Activated CD4-positive, alpha-beta memory T cell treated with anti-CD3 and anti-CD28 coated beads for 36 hours (primary cell): ENCODE measurements around the gene MTERF4. TPM values are rescaled to one million over a fixed set of nuclear protein-coding genes. Genes with fewer than 3 reads are reported as not detected.
"Not testable (repeated sequence)": the region's sequence is repeated elsewhere in the genome, so short reads cannot be mapped to it uniquely, and the experiment has no call there.

ENCODE experiments used
- CTCF ChIA-PET: fragments of 350-600 bp; sonication (Branson Sonifier 250); formaldehyde crosslinking; loops from one replicate; lab custom pipeline; 2021; ENCODE audit warnings: antibody characterized with exemption, inconsistent platforms; lab: Charles Lee
- POLR2A ChIA-PET: fragments of 350-600 bp; sonication (Branson Sonifier 250); formaldehyde crosslinking; loops from one replicate; lab custom pipeline; 2021; ENCODE audit warnings: antibody characterized with exemption; lab: Charles Lee
- DNase-seq: peaks from one replicate; pipeline ENCODE4 v3.0.0-alpha.2; 2020
- H3K27ac Mint-ChIP-seq: one replicate; pipeline ENCODE4 v1.8.0; 2021; ENCODE audit warnings: mixed read lengths
- H3K27me3 Mint-ChIP-seq: one replicate; pipeline ENCODE4 v1.8.0; 2021; ENCODE audit warnings: mixed read lengths
- H3K36me3 Mint-ChIP-seq: one replicate; pipeline ENCODE4 v1.8.0; 2021; ENCODE audit warnings: mixed read lengths
- H3K4me1 Mint-ChIP-seq: one replicate; pipeline ENCODE4 v1.8.0; 2021; ENCODE audit warnings: low read depth, mixed read lengths
- H3K4me3 Mint-ChIP-seq: one replicate; pipeline ENCODE4 v1.8.0; 2021; ENCODE audit warnings: mild to moderate bottlenecking, mixed read lengths
- H3K9me3 Mint-ChIP-seq: one replicate; pipeline ENCODE4 v1.8.0; 2021; ENCODE audit warnings: mixed read lengths
- intact Hi-C: fragments of 100-400 bp; cut with micrococcal nuclease; formaldehyde crosslinking; loops from one replicate; pipeline ENCODE4 v1.15.1; 2023
- total RNA-seq, 2 experiments: library from RNA; stranded (reverse); gene quantifications; one replicate each; pipeline ENCODE4 v1.2.3, GENCODE V29; 2021

The MTERF4 gene
- total RNA-seq, 2 experiments from 2014 or later = 43.9 to 46.0 TPM

DNA sequence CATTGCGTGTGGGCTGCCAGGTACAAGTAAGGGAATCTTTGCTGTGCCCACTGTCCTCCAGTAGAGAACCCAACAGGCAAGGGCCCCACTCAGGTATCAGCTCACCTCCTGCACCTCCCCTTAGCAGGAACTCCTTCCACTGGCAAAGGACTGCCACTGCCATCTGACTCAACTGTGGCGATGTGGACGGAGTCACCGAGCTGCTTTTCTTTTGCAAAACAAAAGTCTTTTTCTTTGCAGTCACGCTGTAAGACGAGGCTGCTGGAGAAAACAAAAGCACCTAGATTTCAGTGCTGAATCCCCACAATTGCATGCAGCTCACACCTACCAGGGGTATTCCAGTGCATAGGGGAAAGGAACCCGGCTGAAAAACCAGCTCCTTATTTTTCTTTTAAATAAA, 7.9 kb downstream of the MTERF4 start:
- POLR2A ChIA-PET = interaction anchor here (0.7 kb wide), 1 partner anchor 173 kb away, joined by 3 read pairs; no protein-coding TSS in a partner anchor
- intact Hi-C loops = loop anchor here (2.0 to 10.0 kb wide), 2 partner anchors 19 to 221 kb away; partner anchors contain the start of genes HDLBP and SEPTIN2
- Mint-ChIP-seq H3K4me3 (no peak overlapping the region), H3K9me3 (no peaks in the 10 kb centered on the region), H3K4me1 (peaks cover 55% of the 10 kb centered on the region), H3K27me3 (no peaks in the 10 kb centered on the region), H3K27ac (peak overlapping the region; percentile 15), H3K36me3 (peaks cover 60% of the 10 kb centered on the region)
- CTCF ChIA-PET = interaction anchor here (0.7 to 1.0 kb wide), 2 partner anchors 15 to 22 kb away, joined by 3 to 9 read pairs; no protein-coding TSS in a partner anchor
- DNase-seq = no peak

DNA sequence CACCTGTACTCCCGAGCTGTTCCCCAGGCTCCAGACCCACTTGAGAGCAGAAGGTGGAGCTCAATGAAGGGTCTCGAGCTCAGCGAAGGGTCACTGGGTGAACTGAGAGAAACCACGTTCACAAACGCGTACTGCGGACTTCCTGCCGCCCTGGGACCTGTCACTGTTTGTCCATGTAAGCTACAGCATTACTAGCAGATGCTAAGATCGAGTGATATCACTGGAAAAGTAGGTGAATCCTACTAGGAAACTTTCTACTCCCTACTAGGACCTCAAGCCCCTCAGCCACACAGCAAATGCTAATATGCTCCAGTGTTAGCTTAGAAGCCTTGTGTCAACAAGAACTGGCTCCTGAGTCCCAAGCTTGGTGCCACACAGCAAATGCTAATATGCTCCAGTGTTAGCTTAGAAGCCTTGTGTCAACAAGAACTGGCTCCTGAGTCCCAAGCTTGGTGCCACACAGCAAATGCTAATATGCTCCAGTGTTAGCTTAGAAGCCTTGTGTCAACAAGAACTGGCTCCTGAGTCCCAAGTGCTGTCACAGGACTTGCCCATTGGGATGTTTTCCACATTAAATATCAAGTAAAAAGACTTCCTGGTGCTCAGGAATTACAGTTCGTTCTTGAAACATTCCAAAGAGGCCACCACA, 8.8 kb downstream of the MTERF4 start:
- CTCF ChIA-PET, DNase-seq, H3K27me3 Mint-ChIP-seq, H3K4me3 Mint-ChIP-seq, H3K9me3 Mint-ChIP-seq: not testable (repeated sequence)
- intact Hi-C loops = loop anchor here (10.0 kb wide), 1 partner anchor 222 kb away; the partner anchor contains the start of genes HDLBP and SEPTIN2
- H3K4me1 Mint-ChIP-seq = peaks cover 49% of the 10 kb centered on the region
- H3K36me3 Mint-ChIP-seq = peaks cover 60% of the 10 kb centered on the region
- POLR2A ChIA-PET = interaction anchor here (0.7 kb wide), 1 partner anchor 56 kb away, joined by 3 read pairs; the partner anchor contains the start of gene PASK
- peak overlapping the region; percentile 32 for H3K27ac Mint-ChIP-seq

DNA sequence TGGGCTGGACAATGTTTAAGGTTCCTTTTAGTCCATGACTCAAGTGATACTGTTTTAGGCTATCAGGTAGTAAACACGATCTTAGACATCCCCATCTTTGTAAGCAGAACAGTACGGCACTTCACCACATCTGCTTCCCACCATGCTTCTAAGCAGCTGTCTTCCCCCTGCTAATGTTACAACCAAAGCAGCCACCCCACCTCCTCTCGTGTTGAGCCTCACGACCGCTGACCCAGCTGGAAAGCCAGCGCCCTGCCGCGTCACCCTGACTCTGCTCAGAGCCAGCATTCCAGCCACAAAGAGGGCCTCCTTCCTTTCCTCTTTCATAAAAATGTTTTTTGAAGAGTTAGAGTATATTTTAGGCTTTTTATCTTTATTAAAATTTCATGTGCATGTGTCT, 9.4 kb downstream of the MTERF4 start:
- H3K36me3 Mint-ChIP-seq = peaks cover 64% of the 10 kb centered on the region
- CTCF ChIA-PET = no interaction called here
- POLR2A ChIA-PET = no interaction called here
- no peak overlapping the region for H3K4me3 Mint-ChIP-seq
- peak overlapping the region; percentile 32 for H3K27ac Mint-ChIP-seq
- no peaks in the 10 kb centered on the region for H3K27me3 Mint-ChIP-seq
- DNase-seq = peak; percentile 3
- H3K4me1 Mint-ChIP-seq = peaks cover 48% of the 10 kb centered on the region
- H3K9me3 Mint-ChIP-seq = no peaks in the 10 kb centered on the region
- intact Hi-C loops = loop anchor here (10.0 kb wide), 1 partner anchor 222 kb away; the partner anchor contains the start of genes HDLBP and SEPTIN2

DNA sequence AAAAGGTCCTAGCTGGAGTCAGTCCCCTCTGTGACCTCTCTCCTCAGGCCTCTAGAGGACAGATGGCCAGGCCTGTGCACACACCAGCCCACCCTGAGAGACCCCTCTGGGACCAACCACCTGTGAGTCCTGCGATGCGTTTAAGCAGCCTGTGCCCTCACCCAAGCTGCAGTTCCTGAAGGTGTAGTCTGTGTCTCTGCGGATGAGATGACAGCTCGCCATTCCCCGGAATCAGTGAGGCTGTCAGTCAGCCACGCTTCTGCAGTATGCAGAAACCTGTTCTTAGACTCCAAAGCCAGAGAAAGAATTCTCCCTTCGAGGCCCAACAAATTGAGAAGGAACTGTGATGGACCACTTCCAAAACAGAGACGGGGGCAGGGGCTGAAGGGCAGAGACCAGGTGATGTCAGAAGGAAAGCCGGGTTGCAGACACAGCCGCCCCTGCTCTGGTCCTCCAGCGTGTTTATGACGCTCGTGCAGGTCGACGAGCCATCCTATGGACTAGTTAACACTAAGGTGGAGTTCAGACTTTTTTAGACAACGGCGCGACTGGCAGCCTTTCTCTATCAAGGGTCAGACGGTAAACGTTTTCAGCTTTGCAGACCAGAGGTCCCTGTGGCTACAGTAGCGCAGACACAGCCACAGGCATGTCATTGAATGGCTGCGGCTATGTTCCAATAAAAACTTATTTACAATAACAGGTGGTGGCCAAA, 10.2 kb downstream of the MTERF4 start:
- no peak overlapping the region for H3K27ac Mint-ChIP-seq
- intact Hi-C loops = loop anchor here (10.0 kb wide), 1 partner anchor 223 kb away; the partner anchor contains the start of genes HDLBP and SEPTIN2
- H3K4me3 Mint-ChIP-seq = no peak overlapping the region
- H3K4me1 Mint-ChIP-seq = peaks cover 40% of the 10 kb centered on the region
- ChIA-PET CTCF (no interaction called here), POLR2A (no interaction called here)
- H3K9me3 Mint-ChIP-seq = no peaks in the 10 kb centered on the region
- no peaks in the 10 kb centered on the region for H3K27me3 Mint-ChIP-seq
- DNase-seq = peak; percentile 4
- peaks cover 64% of the 10 kb centered on the region for H3K36me3 Mint-ChIP-seq

DNA sequence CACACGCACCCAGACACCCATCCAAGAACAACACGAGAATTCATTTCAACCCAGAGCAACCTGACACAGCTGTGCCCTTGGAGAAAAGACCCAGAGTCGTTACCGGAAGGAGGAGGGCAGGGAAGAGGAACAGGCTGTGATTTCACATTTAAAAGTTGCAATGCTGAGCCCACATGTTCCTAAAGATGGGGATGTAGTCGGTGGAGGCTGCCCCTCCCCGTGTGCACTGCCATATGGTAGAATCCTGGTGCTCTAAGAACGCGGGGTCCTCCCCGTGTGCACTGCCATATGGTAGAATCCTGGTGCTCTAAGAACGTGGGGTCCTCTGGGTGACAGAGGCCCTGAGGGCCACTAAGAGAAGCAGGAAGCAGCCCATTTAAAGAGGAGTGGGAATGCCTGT, 10.9 kb downstream of the MTERF4 start:
- Mint-ChIP-seq H3K27me3 (no peaks in the 10 kb centered on the region), H3K36me3 (peaks cover 66% of the 10 kb centered on the region), H3K4me3 (no peak overlapping the region), H3K9me3 (no peaks in the 10 kb centered on the region), H3K27ac (no peak overlapping the region), H3K4me1 (peaks cover 33% of the 10 kb centered on the region)
- intact Hi-C loops = loop anchor here (10.0 kb wide), 1 partner anchor 224 kb away; the partner anchor contains the start of genes HDLBP and SEPTIN2
- ChIA-PET POLR2A (no interaction called here), CTCF (no interaction called here)
- DNase-seq = peak; percentile 4

DNA sequence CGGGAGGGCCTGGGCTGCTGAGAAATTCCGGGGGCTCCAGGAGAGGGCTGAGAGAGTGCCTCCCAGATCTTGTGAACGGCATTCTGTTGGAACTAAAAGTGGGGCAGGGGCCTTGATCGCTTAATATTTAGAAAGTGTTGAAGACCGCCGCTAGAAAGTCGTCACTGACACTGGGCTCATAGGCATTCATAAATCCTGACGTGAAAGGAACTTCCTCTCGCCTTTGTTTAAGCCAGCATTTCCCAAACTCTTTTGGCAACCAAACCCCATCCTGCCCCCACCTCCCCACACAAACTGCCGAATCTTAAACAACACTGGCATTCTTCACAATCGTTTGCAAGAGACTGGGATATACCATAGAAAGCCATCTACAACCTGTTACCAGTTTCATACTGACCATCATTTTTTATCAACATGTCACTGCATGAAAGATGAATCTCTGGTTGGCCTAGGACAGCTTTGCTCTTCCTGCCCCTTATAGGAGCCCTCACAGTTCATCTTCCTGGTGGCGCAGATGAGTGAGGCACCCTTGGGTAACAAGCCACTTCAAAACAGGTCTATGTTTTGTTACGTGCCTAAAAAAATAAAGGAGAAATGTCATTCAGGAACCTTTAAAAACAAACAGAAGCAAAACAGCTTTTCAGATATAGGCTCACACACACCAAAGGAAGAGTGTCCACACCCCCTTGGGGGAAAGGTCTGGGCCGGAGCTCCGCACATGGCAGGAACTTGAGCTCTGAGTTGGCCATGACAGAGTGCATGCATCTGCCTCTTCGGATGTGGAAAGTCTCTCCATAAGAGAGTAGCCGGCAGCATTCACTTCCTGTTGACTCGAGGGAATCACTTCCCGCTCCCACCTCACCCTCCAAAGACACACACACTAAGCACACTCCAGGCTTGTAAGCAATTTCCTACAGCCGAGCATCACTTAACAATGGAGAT, 13.0 kb downstream of the MTERF4 start:
- Mint-ChIP-seq H3K4me1 (peaks cover 15% of the 10 kb centered on the region), H3K9me3 (peaks cover 4% of the 10 kb centered on the region), H3K36me3 (peaks cover 63% of the 10 kb centered on the region), H3K27me3 (no peaks in the 10 kb centered on the region), H3K27ac (peak overlapping the region; percentile 28), H3K4me3 (no peak overlapping the region)
- peak; percentile 4 for DNase-seq
- intact Hi-C loops = no loop called here
- ChIA-PET POLR2A (no interaction called here), CTCF (interaction anchor here (1.8 kb wide), 1 partner anchor 11 kb away, joined by 9 read pairs; no protein-coding TSS in a partner anchor)

DNA sequence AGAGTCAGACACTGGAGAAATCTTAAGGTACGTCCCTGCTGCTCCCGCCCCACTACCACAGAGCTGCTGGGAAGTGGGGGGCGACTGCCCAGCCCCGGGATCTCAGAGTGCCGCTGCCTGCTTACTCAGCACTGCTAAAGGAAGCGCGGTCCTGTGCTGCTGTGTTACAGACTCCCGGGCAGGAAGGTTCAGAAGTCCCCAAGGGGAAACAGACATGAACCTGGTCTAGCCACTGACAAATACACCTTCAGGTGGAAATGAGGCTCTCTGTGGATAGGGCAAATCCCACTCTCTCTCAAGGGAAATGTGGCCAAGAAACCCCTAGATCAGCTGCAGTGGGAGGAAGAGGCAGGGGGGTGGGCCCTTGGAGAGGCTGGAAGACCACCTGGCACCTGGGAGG, 13.7 kb downstream of the MTERF4 start:
- POLR2A ChIA-PET = no interaction called here
- peak overlapping the region; percentile 28 for H3K27ac Mint-ChIP-seq
- H3K4me1 Mint-ChIP-seq = peaks cover 11% of the 10 kb centered on the region
- DNase-seq = peak; percentile 2
- no peaks in the 10 kb centered on the region for H3K27me3 Mint-ChIP-seq
- H3K9me3 Mint-ChIP-seq = peaks cover 4% of the 10 kb centered on the region
- intact Hi-C loops = no loop called here
- CTCF ChIA-PET = no interaction called here
- H3K4me3 Mint-ChIP-seq = no peak overlapping the region
- peaks cover 60% of the 10 kb centered on the region for H3K36me3 Mint-ChIP-seq

DNA sequence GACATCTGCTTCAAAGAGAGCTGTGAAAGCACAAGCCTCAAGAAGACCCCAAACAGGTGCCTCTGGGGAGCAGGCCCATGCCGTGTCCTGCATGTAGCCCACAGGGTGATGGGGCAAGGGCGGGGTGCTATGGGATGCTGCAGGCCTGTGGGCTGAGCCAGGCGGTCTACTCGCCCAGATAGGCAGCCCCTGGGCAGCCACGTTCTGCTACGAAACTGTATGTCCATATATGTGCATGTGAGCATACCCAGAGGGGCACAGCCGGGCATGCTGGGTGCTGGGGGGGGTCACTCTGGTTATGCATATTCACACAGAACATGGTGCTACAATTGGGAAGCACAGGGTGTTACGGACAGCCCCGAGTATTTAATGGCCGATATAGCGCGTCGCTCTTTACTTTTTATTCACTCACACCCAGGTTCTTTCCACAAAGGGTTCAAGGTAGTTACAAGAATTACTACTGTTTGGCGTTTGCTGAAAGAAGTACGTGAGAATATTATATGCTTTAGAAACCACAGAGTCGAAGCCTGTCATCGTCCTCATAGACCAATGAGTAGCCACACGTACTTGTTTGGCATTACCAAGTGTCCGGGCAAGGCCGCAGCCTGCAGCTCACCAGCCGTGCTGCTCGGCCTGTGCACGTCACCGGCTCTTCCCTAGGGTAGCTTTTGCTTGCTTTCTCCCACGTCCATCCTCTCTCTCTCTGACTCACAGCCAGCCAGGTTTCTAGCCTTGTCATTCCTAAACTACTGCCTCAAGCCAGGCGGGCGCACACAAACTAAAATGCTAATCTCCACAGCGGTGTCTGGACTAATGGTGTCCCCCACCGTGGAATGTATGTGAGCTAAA, 14.4 kb downstream of the MTERF4 start:
- intact Hi-C loops = no loop called here
- Mint-ChIP-seq H3K4me1 (peaks cover 11% of the 10 kb centered on the region), H3K4me3 (no peak overlapping the region), H3K27ac (no peak overlapping the region), H3K27me3 (no peaks in the 10 kb centered on the region), H3K36me3 (peaks cover 56% of the 10 kb centered on the region), H3K9me3 (peaks cover 4% of the 10 kb centered on the region)
- ChIA-PET POLR2A (no interaction called here), CTCF (interaction anchor here (1.2 kb wide), 1 partner anchor 9 kb away, joined by 5 read pairs; no protein-coding TSS in a partner anchor)
- DNase-seq = peak; percentile 8

DNA sequence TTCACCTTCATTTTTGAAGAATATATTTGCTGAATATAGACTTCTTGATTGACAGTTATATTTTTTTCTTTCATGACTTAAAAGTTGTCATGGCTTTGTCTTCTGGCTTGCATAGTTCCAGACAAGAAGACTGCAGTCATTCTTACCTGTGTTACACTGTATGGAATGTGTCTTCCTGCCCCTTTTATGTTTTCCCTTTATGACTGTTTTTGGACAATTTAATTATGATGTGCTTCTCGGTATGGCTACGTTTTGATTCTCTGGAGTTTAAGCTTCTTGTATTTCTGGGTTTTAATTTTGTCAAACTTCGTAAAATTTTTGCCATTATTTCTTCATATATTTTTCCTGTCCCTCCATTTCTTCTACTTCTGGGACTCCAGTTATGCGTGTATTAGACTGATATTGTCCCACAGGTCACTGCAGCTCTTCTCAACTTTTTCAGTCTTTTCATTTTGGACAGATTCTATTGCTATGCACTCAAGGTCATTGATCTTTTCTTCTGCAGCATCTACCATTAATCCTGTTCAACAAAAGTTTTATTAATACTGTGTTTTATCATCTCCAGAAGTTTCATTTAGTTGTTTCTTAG, 17.1 kb downstream of the MTERF4 start:
- peaks cover 45% of the 10 kb centered on the region for H3K36me3 Mint-ChIP-seq
- peaks cover 9% of the 10 kb centered on the region for H3K4me1 Mint-ChIP-seq
- DNase-seq = no peak
- POLR2A ChIA-PET = no interaction called here
- CTCF ChIA-PET = interaction anchor here (1.0 kb wide), 1 partner anchor 75 kb away, joined by 3 read pairs; no protein-coding TSS in a partner anchor
- H3K27ac Mint-ChIP-seq = peak overlapping the region; percentile 10
- intact Hi-C loops = no loop called here
- no peak overlapping the region for H3K4me3 Mint-ChIP-seq
- peaks cover 4% of the 10 kb centered on the region for H3K9me3 Mint-ChIP-seq
- no peaks in the 10 kb centered on the region for H3K27me3 Mint-ChIP-seq

DNA sequence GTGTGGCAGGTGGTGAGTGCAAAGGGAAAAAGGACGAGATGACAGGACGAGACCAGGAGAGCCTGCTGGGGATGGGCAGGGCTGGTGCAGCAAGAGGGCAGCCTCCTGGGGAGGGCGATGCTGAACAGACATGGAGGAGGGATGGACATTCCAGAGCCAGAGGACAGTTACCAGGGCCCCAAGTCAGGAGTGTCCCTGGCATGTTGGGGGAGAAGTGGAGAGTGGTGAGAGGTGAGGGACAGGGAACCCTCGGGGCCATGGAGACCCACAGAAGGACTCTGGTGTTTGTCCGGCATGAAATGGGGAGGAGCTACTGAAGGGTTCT, 19.0 kb downstream of the MTERF4 start:
- no peaks in the 10 kb centered on the region for H3K27me3 Mint-ChIP-seq
- ChIA-PET CTCF (no interaction called here), POLR2A (interaction anchor here (1.4 kb wide), 1 partner anchor 12 kb away, joined by 3 read pairs; no protein-coding TSS in a partner anchor)
- peaks cover 32% of the 10 kb centered on the region for H3K36me3 Mint-ChIP-seq
- peak overlapping the region; percentile 30 for H3K27ac Mint-ChIP-seq
- intact Hi-C loops = no loop called here
- peaks cover 5% of the 10 kb centered on the region for H3K4me1 Mint-ChIP-seq
- no peak for DNase-seq
- peaks cover 4% of the 10 kb centered on the region for H3K9me3 Mint-ChIP-seq
- H3K4me3 Mint-ChIP-seq = no peak overlapping the region
